Stimulated activated CD8-positive, alpha-beta memory T cell treated with anti-CD3 and anti-CD28 coated beads, Interleukin-15, amount 100 ng/mL, for 48 hours (primary cell): ENCODE measurements around the gene CSF1R.
"Not testable (repeated sequence)": the region's sequence is repeated elsewhere in the genome, so short reads cannot be mapped to it uniquely, and the experiment has no call there.

Experiments used
- DNase-seq, 2 donors: peaks; one replicate each; pipeline ENCODE4 v3.0.0-alpha.2; 2020; ENCODE audit warnings: low read depth in 2 of 2

The CSF1R gene

GRCh38 chr5:150054569-150054968 lies 31.8 kb downstream of the CSF1R start:
- DNase-seq, result no peak

GRCh38 chr5:150053713-150054392 lies 32.5 kb downstream of the CSF1R start:
- no peak for DNase-seq

- no peak for DNase-seq
Measured at GRCh38 chr5:150052956-150053712, 33.2 kb downstream of the CSF1R start.

DNA sequence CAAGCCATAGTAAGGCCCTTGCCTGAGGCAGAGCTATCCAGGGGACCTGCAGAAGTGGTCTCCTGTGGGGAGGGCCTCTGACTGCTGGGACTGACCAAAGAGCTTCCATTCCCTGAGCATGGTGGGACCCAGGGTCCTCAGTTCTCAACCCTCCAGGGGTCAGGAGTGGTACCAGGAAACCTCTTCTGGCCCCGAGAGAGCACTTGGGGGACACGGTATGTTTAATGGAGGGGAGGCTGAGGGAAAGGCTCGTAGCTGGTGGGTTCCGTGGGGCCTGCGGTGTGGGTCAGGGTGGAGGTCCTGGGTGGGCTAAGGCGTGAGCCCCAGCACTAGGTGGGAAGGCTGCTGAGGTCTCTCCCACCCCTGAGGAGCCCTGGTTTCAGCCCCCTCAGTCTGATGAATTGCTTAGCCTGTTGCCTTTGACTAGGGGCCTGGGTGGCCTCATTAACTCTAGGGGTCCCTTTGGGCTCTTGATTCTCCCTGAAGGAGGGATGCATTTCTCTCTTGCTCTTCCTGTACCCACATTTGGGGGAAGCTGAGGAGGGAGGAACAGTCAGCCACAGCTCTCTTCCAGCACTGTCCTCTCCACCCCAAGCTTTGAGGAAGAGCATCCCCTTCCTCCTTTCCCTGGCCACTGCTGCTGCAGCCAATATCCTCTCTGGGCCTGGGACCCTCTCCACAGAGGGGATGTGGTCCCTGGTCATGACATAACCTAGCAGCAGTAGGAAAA lies 34.0 kb downstream of the CSF1R start:
- no peak for DNase-seq

DNA sequence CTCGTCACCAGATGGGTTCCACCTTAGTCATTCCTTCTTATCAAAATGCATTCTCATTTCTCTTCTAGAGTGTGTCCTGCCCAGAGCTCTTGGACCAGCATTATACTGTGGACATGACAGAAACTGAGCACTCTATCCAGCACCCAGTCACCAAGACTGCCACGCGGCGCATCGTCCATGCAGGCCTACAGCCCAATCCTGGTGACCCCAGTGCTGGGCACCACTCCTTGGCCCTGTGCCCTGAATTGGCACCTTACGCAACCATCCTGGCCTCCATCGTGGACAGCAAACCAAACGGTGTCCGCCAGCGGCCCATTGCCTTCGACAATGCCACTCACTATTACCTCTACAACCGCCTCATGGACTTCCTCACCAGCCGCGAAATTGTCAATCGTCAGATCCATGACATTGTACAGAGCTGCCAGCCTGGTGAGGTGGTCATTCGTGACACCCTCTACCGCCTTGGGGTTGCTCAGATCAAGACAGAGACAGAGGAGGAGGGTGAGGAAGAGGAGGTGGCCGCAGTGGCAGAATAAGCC lies 34.6 kb downstream of the CSF1R start:
- no peak for DNase-seq

DNA sequence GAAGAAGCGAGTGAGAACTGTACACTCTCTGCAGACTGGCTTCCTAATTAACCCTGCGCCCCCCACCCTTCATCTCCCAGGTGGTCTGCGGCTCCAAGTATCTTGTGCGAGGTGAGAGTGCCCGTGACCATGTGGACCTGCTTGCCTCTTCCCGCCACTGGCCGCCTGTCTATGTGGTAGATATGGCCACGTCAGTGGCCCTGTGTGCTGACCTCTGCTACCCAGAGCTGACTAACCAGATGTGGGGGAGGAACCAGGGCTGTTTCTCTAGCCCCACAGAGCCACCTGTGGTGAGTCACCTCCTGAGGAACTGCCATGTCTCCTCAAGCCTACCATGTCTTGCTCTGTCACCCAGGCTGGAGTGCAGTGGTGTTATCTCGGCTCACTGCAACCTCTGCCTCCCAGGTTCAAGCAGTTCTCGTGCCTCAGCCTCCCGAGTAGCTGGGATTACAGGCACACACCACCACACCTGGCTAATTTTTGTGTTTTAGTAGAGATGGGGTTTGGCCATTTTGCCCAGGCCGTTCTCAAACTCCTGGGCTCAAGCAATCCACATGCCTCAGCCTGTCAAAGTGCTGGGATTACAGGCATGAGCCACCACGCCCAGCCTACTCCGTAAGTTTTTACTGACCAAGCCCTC lies 36.1 kb downstream of the CSF1R start:
- DNase-seq, result not testable (repeated sequence)

DNA sequence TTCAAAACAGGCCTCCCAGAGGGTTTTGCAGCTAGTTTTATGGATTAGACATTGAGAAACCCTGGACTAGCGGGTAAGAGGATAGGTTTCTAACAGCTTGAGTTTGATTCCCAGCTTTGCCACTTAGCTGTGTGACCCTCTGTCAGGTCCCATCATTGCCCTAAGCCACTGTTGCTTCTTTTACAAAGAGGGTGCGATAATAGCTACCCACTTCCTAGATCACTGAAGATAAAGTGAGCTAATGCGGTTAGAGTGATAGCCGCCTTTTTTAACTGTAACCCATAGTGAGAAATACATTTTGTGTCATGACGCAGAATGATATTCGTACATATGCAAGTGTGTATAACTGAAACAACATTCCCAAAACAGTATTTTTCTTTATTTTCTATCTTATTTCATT lies 40.3 kb downstream of the CSF1R start:
- no peak for DNase-seq

GRCh38 chr5:150045549-150045948 lies 40.8 kb downstream of the CSF1R start:
- no peak for DNase-seq

GRCh38 chr5:150044712-150045111 lies 41.6 kb downstream of the CSF1R start:
- no peak for DNase-seq

GRCh38 chr5:150044329-150044681 lies 42.0 kb downstream of the CSF1R start:
- no peak for DNase-seq

GRCh38 chr5:150043657-150044328 lies 42.6 kb downstream of the CSF1R start:
- DNase-seq, result no peak

DNA sequence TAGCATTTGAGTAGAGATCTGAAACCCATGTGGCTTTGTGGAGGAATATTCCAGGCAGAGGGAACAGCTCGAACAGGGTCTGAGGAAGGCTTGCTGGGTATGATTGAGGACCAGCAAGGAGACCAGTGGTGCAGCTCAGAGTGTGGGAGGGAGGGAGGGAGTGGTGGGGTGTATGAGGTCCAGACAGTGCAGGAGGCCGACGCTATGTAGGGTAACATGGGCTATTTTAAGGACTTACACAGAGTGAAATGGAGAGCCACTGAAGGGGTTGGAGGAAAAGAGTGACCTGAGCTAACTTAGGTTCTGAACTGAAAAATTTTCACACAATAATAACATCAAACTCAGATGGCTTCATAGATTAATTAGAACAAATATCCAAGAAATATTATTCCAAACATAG lies 43.9 kb downstream of the CSF1R start:
- no peak for DNase-seq

DNA sequence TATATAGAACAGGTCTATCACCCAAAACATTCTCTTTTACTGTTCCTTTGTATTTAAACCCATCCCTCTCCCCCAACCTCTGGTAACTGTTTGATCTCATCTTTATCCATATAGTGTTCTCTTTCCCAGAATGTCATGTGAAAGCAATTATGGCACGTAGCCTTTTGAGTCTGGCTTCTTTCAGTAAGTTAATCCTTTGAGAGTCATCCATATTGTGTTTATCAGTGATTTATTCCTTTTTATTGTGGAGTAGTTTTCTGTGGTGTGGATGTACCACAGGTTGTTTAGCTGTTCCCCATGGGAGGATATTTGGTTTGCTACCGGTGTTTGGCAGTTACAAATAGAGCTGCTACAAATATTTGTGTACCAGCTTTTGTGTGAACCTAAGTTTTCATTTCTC lies 47.8 kb downstream of the CSF1R start:
- no peak for DNase-seq

- no peak for DNase-seq
Measured at GRCh38 chr5:150036513-150036912, 49.8 kb downstream of the CSF1R start.

DNA sequence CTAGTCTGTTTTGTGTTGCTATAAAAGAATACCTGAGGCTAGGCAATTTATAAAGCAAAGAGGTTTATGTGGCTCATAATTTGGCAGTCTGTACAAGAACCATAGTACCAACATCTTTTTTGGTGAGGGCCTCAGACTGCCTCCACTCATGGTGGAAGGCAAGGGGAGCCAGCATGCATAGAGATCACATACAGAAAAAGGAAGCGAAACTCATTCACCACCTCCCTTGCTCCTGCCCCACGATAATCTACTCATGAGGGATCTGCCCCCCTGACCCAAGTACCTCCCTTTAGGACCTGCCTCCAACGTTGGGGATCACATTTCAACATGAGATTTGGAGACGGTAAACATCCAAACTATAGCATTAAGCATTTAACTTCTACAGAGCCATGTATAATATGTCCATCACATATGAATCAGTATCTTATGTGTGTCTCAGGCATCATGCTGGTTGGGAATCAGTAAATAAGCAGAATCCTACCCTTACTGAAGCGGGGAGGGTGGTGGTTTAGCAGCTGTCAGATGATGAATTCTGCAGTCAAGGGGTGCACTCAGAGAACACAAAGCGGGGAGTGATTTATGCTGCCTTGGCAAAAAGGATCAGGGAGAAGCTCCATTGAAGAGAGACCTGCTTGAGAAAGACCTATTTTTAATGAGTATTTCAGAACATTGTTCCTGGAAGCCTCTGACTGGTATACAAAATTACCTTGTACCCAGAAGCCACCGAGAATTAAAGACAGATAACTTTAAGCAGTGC lies 51.0 kb downstream of the CSF1R start:
- DNase-seq, result no peak

- DNase-seq, result no peak
Measured at GRCh38 chr5:150034662-150035061, 51.7 kb downstream of the CSF1R start.

GRCh38 chr5:150033334-150033733 lies 53.0 kb downstream of the CSF1R start:
- no peak for DNase-seq

- DNase-seq, result not testable (repeated sequence)
Measured at GRCh38 chr5:150028047-150028446, 58.3 kb downstream of the CSF1R start.

- DNase-seq, result no peak
Measured at GRCh38 chr5:150026682-150027172, 59.6 kb downstream of the CSF1R start.

- no peak for DNase-seq
Measured at GRCh38 chr5:150024346-150024984, 61.9 kb downstream of the CSF1R start.
